Measurements from ENCODE around the gene TLE1. TPM values are rescaled to one million over a fixed set of nuclear protein-coding genes. Genes with fewer than 3 reads are reported as not detected.

TLE1 gene
- total and polyA plus RNA-seq, 5 donors from 2014 or later = 0.03 to 5.5 (median 0.43) TPM; not detected in 1

GRCh38 chr9:81634915-81635516, 54.3 kb downstream of the TLE1 start:
- Histone ChIP-seq H3K4me1 (ENCODE audit: control insufficient read depth, insufficient read depth, low read length, poor library complexity, severe bottlenecking) (no peaks in the 10 kb centered on the region), H3K36me3 (ENCODE audit: control insufficient read depth, insufficient read depth, low read length) (no peaks in the 10 kb centered on the region), H3K9me3 (ENCODE audit: control insufficient read depth in 2 of 2, low read length in 2 of 2) (peaks cover 0 to 2% of the 10 kb centered on the region in 2 experiments), H3K27me3 (ENCODE audit: control insufficient read depth, insufficient read depth, low read length) (no peaks in the 10 kb centered on the region), H3K4me3 (ENCODE audit: low read depth, low read length) (no peak overlapping the region), H3K27ac (ENCODE audit: insufficient read depth, low read length, poor library complexity, severe bottlenecking) (no peak overlapping the region)
- Mint-ChIP-seq H3K4me3 (no peak overlapping the region), H3K9me3 (peaks cover 0 to 6% (median 0%) of the 10 kb centered on the region in 7 donors), H3K4me1 (no peaks in the 10 kb centered on the region), H3K27me3 (no peaks in the 10 kb centered on the region), H3K36me3 (no peaks in the 10 kb centered on the region), H3K27ac (no peak overlapping the region)
- DNase-seq (no peak), ATAC-seq (ENCODE audit: low read depth in 2 of 2) (no peak)

DNA sequence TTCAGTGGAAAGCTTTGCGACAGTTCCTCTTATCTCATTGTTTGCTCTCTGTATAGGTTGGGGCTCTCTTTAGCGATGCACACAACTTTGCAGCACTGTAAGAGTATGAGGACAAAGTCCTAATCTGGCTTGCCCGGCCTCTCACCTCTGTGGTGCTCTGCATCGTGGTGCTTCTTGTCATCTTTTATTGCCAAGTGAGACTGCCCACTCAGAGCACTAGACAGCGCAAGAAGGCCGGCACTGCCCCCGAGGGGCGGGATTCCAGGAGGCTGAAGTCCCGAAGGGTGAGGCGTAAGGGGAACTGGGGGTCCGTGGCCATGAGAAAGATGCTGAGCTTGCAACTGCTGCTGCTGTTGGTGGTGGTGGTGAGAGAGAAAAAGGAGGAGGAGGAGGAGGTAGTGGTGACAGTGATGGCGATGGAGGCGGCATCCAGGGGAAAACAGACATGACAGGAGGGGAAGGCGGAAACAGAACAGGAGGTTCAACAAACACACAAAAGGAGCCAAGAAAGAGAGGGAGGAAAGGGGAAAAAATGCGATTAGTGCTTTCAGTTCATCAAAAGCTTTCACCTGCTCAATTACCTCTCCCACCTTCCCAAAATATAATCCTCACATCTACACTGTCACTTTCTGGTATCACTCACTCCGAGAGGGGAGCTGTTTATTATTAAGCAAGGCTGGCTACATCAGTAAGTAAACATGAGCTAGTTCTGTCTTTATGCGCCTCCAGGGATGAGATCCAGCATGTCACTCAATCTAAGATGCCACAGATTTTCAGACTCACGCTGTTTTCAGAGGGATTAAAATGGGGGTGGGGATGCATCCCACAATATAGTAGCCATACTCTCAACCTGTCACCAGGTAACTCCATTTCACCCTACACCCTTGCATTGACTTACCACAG, 55.1 kb downstream of the TLE1 start:
- Mint-ChIP-seq H3K36me3 (no peaks in the 10 kb centered on the region), H3K9me3 (peaks cover 0 to 6% (median 0%) of the 10 kb centered on the region in 7 donors), H3K27me3 (no peaks in the 10 kb centered on the region)

GRCh38 chr9:81632599-81632998, 56.7 kb downstream of the TLE1 start:
- Histone ChIP-seq H3K27ac (ENCODE audit: insufficient read depth, low read length, poor library complexity, severe bottlenecking) (no peak overlapping the region), H3K27me3 (ENCODE audit: control insufficient read depth, insufficient read depth, low read length) (no peaks in the 10 kb centered on the region), H3K4me3 (ENCODE audit: low read depth, low read length) (no peak overlapping the region), H3K4me1 (ENCODE audit: control insufficient read depth, insufficient read depth, low read length, poor library complexity, severe bottlenecking) (no peaks in the 10 kb centered on the region), H3K36me3 (ENCODE audit: control insufficient read depth, insufficient read depth, low read length) (no peaks in the 10 kb centered on the region), H3K9me3 (ENCODE audit: control insufficient read depth in 2 of 2, low read length in 2 of 2) (peaks cover 0 to 2% of the 10 kb centered on the region in 2 experiments)
- no peak overlapping the region for H3K4me3 Mint-ChIP-seq
- DNase-seq (no peak), ATAC-seq (ENCODE audit: low read depth in 2 of 2) (no peak)
- H3K27ac Mint-ChIP-seq = no peak overlapping the region
- H3K9me3 Mint-ChIP-seq = no peaks in the 10 kb centered on the region
- no peaks in the 10 kb centered on the region for H3K36me3 Mint-ChIP-seq
- H3K27me3 Mint-ChIP-seq = no peaks in the 10 kb centered on the region
- H3K4me1 Mint-ChIP-seq = no peaks in the 10 kb centered on the region

More for the DNA sequence above, 55.1 kb downstream of the TLE1 start:
- H3K4me1 Mint-ChIP-seq = no peaks in the 10 kb centered on the region
- ATAC-seq (ENCODE audit: low read depth in 2 of 2) = no peak
- Histone ChIP-seq H3K36me3 (ENCODE audit: control insufficient read depth, insufficient read depth, low read length) (no peaks in the 10 kb centered on the region), H3K27me3 (ENCODE audit: control insufficient read depth, insufficient read depth, low read length) (no peaks in the 10 kb centered on the region), H3K27ac (ENCODE audit: insufficient read depth, low read length, poor library complexity, severe bottlenecking) (no peak overlapping the region), H3K4me1 (ENCODE audit: control insufficient read depth, insufficient read depth, low read length, poor library complexity, severe bottlenecking) (no peaks in the 10 kb centered on the region), H3K4me3 (ENCODE audit: low read depth, low read length) (no peak overlapping the region), H3K9me3 (ENCODE audit: control insufficient read depth in 2 of 2, low read length in 2 of 2) (peaks cover 0 to 4% of the 10 kb centered on the region in 2 experiments)
- no peak overlapping the region for H3K27ac Mint-ChIP-seq
- peak overlapping the region in 1 of 4 donors; percentile 48 for H3K4me3 Mint-ChIP-seq
- DNase-seq = no peak

DNA sequence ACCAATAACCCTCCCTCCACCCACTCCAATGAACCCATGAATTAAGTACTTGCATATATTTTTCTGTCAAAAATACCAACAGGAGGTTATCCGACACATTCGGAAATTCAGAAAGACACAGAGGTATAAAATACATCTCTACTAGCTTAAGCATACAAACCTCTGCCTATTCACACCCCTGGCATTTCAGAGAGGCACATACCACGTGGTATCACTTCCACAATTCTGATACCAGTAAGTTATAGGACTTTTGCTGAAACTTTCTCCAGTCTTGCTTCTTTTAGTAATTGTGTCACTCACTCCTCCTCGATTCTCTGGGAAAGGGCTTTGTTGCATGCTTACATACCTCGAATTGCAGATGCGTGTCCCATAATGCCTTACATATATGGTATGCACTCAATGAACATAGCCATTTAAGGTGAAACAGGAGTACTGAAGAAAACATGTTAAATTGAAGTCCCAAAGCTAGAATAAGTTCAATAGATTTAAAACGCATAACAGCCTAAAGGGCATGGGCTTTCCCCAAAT, 58.1 kb downstream of the TLE1 start:
- no peak overlapping the region for H3K4me3 ChIP-seq (ENCODE audit: low read depth, low read length)
- Mint-ChIP-seq H3K9me3 (peaks cover 0 to under 1% (median 0%) of the 10 kb centered on the region in 7 donors), H3K27me3 (no peaks in the 10 kb centered on the region), H3K36me3 (no peaks in the 10 kb centered on the region), H3K4me3 (no peak overlapping the region), H3K27ac (no peak overlapping the region), H3K4me1 (no peaks in the 10 kb centered on the region)
- H3K36me3 ChIP-seq (ENCODE audit: control insufficient read depth, insufficient read depth, low read length) = no peaks in the 10 kb centered on the region
- no peaks in the 10 kb centered on the region for H3K4me1 ChIP-seq (ENCODE audit: control insufficient read depth, insufficient read depth, low read length, poor library complexity, severe bottlenecking)
- no peaks in the 10 kb centered on the region for H3K27me3 ChIP-seq (ENCODE audit: control insufficient read depth, insufficient read depth, low read length)
- H3K27ac ChIP-seq (ENCODE audit: insufficient read depth, low read length, poor library complexity, severe bottlenecking) = no peak overlapping the region
- ATAC-seq (ENCODE audit: low read depth in 2 of 2) (no peak), DNase-seq (no peak)
- peaks cover 0 to 2% of the 10 kb centered on the region in 2 experiments for H3K9me3 ChIP-seq (ENCODE audit: control insufficient read depth in 2 of 2, low read length in 2 of 2)

GRCh38 chr9:81629440-81629839, 59.9 kb downstream of the TLE1 start:
- no peak overlapping the region for H3K27ac Mint-ChIP-seq
- H3K27me3 Mint-ChIP-seq = no peaks in the 10 kb centered on the region
- H3K9me3 Mint-ChIP-seq = peaks cover 0 to 2% (median 0%) of the 10 kb centered on the region in 7 donors
- no peak overlapping the region for H3K4me3 Mint-ChIP-seq
- no peaks in the 10 kb centered on the region for H3K4me1 Mint-ChIP-seq
- ATAC-seq (ENCODE audit: low read depth in 2 of 2) (no peak), DNase-seq (no peak)
- Histone ChIP-seq H3K4me1 (ENCODE audit: control insufficient read depth, insufficient read depth, low read length, poor library complexity, severe bottlenecking) (no peaks in the 10 kb centered on the region), H3K27me3 (ENCODE audit: control insufficient read depth, insufficient read depth, low read length) (no peaks in the 10 kb centered on the region), H3K27ac (ENCODE audit: insufficient read depth, low read length, poor library complexity, severe bottlenecking) (no peak overlapping the region), H3K4me3 (ENCODE audit: low read depth, low read length) (no peak overlapping the region), H3K9me3 (ENCODE audit: control insufficient read depth in 2 of 2, low read length in 2 of 2) (peaks cover 0 to 2% of the 10 kb centered on the region in 2 experiments), H3K36me3 (ENCODE audit: control insufficient read depth, insufficient read depth, low read length) (no peaks in the 10 kb centered on the region)
- no peaks in the 10 kb centered on the region for H3K36me3 Mint-ChIP-seq

GRCh38 chr9:81628897-81629296, 60.5 kb downstream of the TLE1 start:
- no peak for ATAC-seq (ENCODE audit: low read depth in 2 of 2)
- H3K4me1 Mint-ChIP-seq = no peaks in the 10 kb centered on the region
- DNase-seq = no peak
- H3K27ac ChIP-seq (ENCODE audit: insufficient read depth, low read length, poor library complexity, severe bottlenecking) = no peak overlapping the region
- H3K9me3 Mint-ChIP-seq = peaks cover 0 to 2% (median 0%) of the 10 kb centered on the region in 7 donors
- no peaks in the 10 kb centered on the region for H3K36me3 ChIP-seq (ENCODE audit: control insufficient read depth, insufficient read depth, low read length)
- H3K9me3 ChIP-seq (ENCODE audit: control insufficient read depth in 2 of 2, low read length in 2 of 2) = peaks cover 0 to 2% of the 10 kb centered on the region in 2 experiments
- H3K4me1 ChIP-seq (ENCODE audit: control insufficient read depth, insufficient read depth, low read length, poor library complexity, severe bottlenecking) = no peaks in the 10 kb centered on the region
- H3K4me3 ChIP-seq (ENCODE audit: low read depth, low read length) = no peak overlapping the region
- no peaks in the 10 kb centered on the region for H3K27me3 Mint-ChIP-seq
- no peak overlapping the region for H3K4me3 Mint-ChIP-seq
- no peaks in the 10 kb centered on the region for H3K36me3 Mint-ChIP-seq
- H3K27ac Mint-ChIP-seq = no peak overlapping the region
- no peaks in the 10 kb centered on the region for H3K27me3 ChIP-seq (ENCODE audit: control insufficient read depth, insufficient read depth, low read length)

DNA sequence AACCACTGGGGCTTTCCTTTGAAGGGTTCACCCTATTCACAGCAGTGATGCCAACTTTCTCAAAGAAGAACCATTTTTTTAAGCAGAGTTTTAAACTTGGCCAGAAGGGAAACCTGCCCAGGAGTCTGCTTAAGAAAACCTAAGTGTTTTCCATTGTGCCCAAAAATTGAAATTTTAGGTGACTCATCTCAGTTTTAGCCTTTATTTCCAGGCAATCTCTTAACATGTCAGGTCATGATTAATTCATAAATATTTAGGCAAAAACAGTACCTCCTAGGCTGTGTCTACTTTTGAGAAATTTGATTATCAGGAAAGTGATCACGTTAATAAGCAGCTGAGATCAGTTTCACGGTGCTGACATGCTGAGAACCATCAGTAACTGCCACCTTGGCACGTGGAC, 61.9 kb downstream of the TLE1 start:
- H3K9me3 ChIP-seq (ENCODE audit: control insufficient read depth in 2 of 2, low read length in 2 of 2) = peaks cover 0 to 2% of the 10 kb centered on the region in 2 experiments
- Mint-ChIP-seq H3K9me3 (peaks cover 0 to 3% (median 0%) of the 10 kb centered on the region in 7 donors), H3K4me1 (no peaks in the 10 kb centered on the region), H3K27me3 (no peaks in the 10 kb centered on the region), H3K4me3 (no peak overlapping the region), H3K36me3 (no peaks in the 10 kb centered on the region), H3K27ac (no peak overlapping the region)
- no peak overlapping the region for H3K4me3 ChIP-seq (ENCODE audit: low read depth, low read length)
- no peak for DNase-seq
- no peak overlapping the region for H3K27ac ChIP-seq (ENCODE audit: insufficient read depth, low read length, poor library complexity, severe bottlenecking)
- H3K27me3 ChIP-seq (ENCODE audit: control insufficient read depth, insufficient read depth, low read length) = no peaks in the 10 kb centered on the region
- H3K36me3 ChIP-seq (ENCODE audit: control insufficient read depth, insufficient read depth, low read length) = no peaks in the 10 kb centered on the region
- no peaks in the 10 kb centered on the region for H3K4me1 ChIP-seq (ENCODE audit: control insufficient read depth, insufficient read depth, low read length, poor library complexity, severe bottlenecking)
- no peak for ATAC-seq (ENCODE audit: low read depth in 2 of 2)
